ENCODE measurements around the gene SLC35E3.

The SLC35E3 gene

GRCh38 chr12:68771223-68771925 lies 25.4 kb downstream of the SLC35E3 start:
- DNase-seq (ENCODE audit: low spot score), result no peak

GRCh38 chr12:68772714-68773113 lies 26.7 kb downstream of the SLC35E3 start:
- no peak for DNase-seq (ENCODE audit: low spot score)

- DNase-seq (ENCODE audit: low spot score), result no peak
These were observed 27.6 kb downstream of the SLC35E3 start for GRCh38 chr12:68773582-68773981.

GRCh38 chr12:68775121-68775630 lies 29.2 kb downstream of the SLC35E3 start:
- DNase-seq (ENCODE audit: low spot score), result no peak

GRCh38 chr12:68776976-68777610 lies 31.1 kb downstream of the SLC35E3 start:
- no peak for DNase-seq (ENCODE audit: low spot score)

GRCh38 chr12:68779280-68779679 lies 33.3 kb downstream of the SLC35E3 start:
- DNase-seq (ENCODE audit: low spot score), result no peak

- no peak for DNase-seq (ENCODE audit: low spot score)
These were observed 34.8 kb downstream of the SLC35E3 start for GRCh38 chr12:68780731-68781130.

- DNase-seq (ENCODE audit: low spot score), result no peak
These were observed 35.8 kb downstream of the SLC35E3 start for GRCh38 chr12:68781728-68782127.

- no peak for DNase-seq (ENCODE audit: low spot score)
These were observed 38.0 kb downstream of the SLC35E3 start for GRCh38 chr12:68784015-68784414.

- DNase-seq (ENCODE audit: low spot score), result no peak
These were observed 39.4 kb downstream of the SLC35E3 start for GRCh38 chr12:68785358-68785757.

- DNase-seq (ENCODE audit: low spot score), result no peak
These were observed 39.8 kb downstream of the SLC35E3 start for GRCh38 chr12:68785823-68786222.

- DNase-seq (ENCODE audit: low spot score), result no peak
These were observed 41.0 kb downstream of the SLC35E3 start for GRCh38 chr12:68786929-68787328.

GRCh38 chr12:68788554-68789143 lies 42.7 kb downstream of the SLC35E3 start:
- DNase-seq (ENCODE audit: low spot score), result no peak

GRCh38 chr12:68789144-68789878 lies 43.3 kb downstream of the SLC35E3 start:
- DNase-seq (ENCODE audit: low spot score), result no peak

GRCh38 chr12:68790081-68790951 lies 44.3 kb downstream of the SLC35E3 start:
- DNase-seq (ENCODE audit: low spot score), result no peak

- no peak for DNase-seq (ENCODE audit: low spot score)
These were observed 44.9 kb downstream of the SLC35E3 start for GRCh38 chr12:68790952-68791234.

- DNase-seq (ENCODE audit: low spot score), result no peak
These were observed 46.0 kb downstream of the SLC35E3 start for GRCh38 chr12:68791897-68792481.

- DNase-seq (ENCODE audit: low spot score), result peak; percentile 35
These were observed 47.0 kb downstream of the SLC35E3 start for GRCh38 chr12:68792952-68793351.

GRCh38 chr12:68793436-68793835 lies 47.5 kb downstream of the SLC35E3 start:
- no peak for DNase-seq (ENCODE audit: low spot score)

GRCh38 chr12:68793975-68794652 lies 48.1 kb downstream of the SLC35E3 start:
- DNase-seq (ENCODE audit: low spot score), result no peak
